ENCODE results near the gene SMYD3.

DNA sequence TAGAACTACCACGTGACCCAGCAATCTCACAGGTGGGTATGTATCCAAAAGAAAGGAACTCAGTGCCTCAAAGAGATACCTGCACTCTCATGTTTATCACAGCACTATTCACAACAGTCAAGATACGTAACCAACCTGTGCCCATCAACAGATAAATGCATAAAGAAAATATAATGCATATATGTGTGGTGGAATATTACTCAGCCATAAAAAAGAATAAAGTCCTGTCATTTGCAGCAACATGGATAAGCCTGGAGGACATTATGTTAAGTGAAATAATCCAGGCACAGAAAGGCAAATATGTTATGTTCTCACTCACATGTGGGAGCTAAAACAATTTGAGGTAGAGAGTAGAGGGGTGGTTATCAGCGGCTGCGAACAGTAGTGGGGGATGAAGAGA is 413.8 kb downstream of the SMYD3 start:
- TF ChIP-seq, protein P1, sequence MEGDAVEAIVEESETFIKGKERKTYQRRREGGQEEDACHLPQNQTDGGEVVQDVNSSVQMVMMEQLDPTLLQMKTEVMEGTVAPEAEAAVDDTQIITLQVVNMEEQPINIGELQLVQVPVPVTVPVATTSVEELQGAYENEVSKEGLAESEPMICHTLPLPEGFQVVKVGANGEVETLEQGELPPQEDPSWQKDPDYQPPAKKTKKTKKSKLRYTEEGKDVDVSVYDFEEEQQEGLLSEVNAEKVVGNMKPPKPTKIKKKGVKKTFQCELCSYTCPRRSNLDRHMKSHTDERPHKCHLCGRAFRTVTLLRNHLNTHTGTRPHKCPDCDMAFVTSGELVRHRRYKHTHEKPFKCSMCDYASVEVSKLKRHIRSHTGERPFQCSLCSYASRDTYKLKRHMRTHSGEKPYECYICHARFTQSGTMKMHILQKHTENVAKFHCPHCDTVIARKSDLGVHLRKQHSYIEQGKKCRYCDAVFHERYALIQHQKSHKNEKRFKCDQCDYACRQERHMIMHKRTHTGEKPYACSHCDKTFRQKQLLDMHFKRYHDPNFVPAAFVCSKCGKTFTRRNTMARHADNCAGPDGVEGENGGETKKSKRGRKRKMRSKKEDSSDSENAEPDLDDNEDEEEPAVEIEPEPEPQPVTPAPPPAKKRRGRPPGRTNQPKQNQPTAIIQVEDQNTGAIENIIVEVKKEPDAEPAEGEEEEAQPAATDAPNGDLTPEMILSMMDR (IDR thresholded peaks at IDR 0.05): no peak
- TF ChIP-seq POLR2A (IDR thresholded peaks at IDR 0.05) (no peak), POLR2AphosphoS5 (IDR thresholded peaks at IDR 0.05; ENCODE audit: insufficient read depth in 1 of 2, low read depth in 1 of 2) (no peak)
